Hepatocyte (in vitro differentiated cells): ENCODE measurements around the gene DPM1.

Experiments used
- CTCF ChIP-seq: fragments of 200-600 bp; sonication (generic); IDR thresholded peaks from 2 replicates; pipeline ENCODE4 v1.5.1; 2016; ENCODE audit warnings: antibody characterized with exemption, mild to moderate bottlenecking; ENCODE audit not compliant: poor library complexity
- EZH2 ChIP-seq: fragments of 200-600 bp; sonication (generic); IDR thresholded peaks from 2 replicates; pipeline ENCODE4 v1.6.1; 2016; ENCODE audit warnings: antibody characterized with exemption, mild to moderate bottlenecking, borderline replicate concordance
- EZH2phosphoT487 ChIP-seq: fragments of 200-600 bp; sonication (generic); IDR thresholded peaks from one replicate; pipeline ENCODE4 v1.6.1; 2018; ENCODE audit warnings: antibody characterized with exemption, mild to moderate bottlenecking, low read depth, moderate library complexity; ENCODE audit not compliant: unreplicated experiment, severe bottlenecking

GRCh38 chr20:50901301-50901700 lies 57.0 kb downstream of the DPM1 start:
- TF ChIP-seq EZH2 (no peak), CTCF (no peak), EZH2phosphoT487 (no peak)
